IPS-18c (cell line): ENCODE data around the gene GNB2.
"Not testable (repeated sequence)": the region's sequence is repeated elsewhere in the genome, so short reads cannot be mapped to it uniquely, and the experiment has no call there.

Experiments
- H3K4me3 ChIP-seq: 2 replicates; pipeline ENCODE4 v1.7.0; 2013; ENCODE audit warnings: low read depth, mild to moderate bottlenecking, low read length, moderate library complexity; ENCODE audit not compliant: insufficient read depth
- H3K9me3 ChIP-seq: one replicate; pipeline ENCODE4 v1.6.1; 2013; ENCODE audit warnings: mild to moderate bottlenecking, low read length, moderate library complexity; ENCODE audit not compliant: control insufficient read depth, insufficient read depth

Gene GNB2

GRCh38 chr7:100686822-100687211, 13.3 kb downstream of the GNB2 start:
- peaks cover 2% of the 10 kb centered on the region for H3K9me3 ChIP-seq
- H3K4me3 ChIP-seq: no peak overlapping the region

DNA sequence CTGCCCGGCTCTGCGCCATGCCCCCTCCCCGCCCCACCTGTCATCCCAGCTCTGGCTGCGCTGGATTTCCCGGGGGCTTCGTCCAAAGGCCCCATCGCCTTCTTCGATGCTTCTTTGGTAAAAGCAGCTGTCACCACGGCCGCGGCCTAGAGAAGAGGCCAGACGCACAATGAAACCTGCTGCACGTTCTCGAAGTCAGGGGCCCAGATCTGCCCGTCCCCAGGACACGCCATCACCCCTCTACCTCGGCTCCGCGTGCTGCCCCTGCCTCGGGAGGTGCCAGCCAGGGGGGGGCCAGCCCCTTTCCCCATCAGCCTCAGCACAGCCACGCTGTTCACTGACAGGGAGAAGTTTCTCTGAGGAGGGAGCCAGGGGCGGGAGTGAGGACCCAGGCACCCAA, 13.7 kb downstream of the GNB2 start:
- Histone ChIP-seq H3K9me3 (peaks cover 2% of the 10 kb centered on the region), H3K4me3 (no peak overlapping the region)

DNA sequence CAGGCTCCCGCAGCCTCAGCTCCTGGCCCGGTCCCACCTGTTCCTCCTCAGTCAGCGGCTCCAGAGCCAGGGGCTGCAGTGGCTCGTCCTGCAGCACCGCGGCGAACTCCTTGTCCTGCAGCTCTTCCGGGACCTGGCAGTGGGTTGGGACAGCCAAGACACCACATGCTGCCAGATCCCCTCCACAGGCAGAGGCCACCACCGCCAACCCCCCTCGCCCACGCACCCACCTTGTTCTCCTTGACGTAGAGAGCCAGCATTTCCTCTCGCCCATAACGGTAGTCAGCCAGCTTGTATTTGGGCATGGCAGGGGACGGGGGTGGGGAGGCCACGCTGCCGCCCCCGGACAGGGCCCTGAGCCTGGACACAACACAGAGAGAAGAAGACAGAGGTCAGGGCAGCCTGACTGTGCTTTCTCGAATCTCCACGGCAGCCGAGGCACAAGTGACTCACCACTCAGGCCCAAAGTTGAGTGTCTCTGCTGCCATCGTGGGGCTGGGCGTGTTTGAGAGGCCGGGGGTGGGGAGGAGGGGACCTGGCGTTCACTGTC, 14.3 kb downstream of the GNB2 start:
- no peak overlapping the region for H3K4me3 ChIP-seq
- H3K9me3 ChIP-seq: peaks cover 2% of the 10 kb centered on the region

DNA sequence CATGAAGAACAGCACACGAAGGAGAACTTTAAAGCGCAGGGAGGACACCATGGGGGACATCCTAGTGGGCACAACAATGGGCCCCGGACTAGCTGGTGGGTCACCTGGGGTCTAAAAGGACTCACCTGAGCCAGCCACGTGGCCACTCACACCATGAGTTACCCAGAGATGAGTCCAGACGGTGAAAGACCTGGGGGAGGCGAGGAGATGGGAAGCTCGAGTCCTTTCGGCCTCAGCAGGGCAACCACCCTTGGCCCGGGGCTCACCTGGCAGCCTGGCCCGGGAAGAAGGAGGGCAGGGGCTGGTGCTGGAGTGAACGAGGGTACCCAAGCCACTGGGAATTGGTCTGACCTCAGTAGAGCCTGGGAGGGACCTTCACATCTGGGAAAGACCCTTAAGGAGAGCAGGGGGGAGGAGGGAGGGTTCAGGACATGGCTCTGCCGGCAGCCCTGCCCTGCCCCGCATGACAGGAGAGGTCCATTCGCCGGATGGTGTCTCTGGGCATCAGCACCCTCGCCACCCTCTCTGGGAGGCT, 14.9 kb downstream of the GNB2 start:
- Histone ChIP-seq H3K4me3 (no peak overlapping the region), H3K9me3 (peaks cover 2% of the 10 kb centered on the region)

- H3K9me3 ChIP-seq: peaks cover 2% of the 10 kb centered on the region
- no peak overlapping the region for H3K4me3 ChIP-seq
Measured at GRCh38 chr7:100689230-100690135, 15.9 kb downstream of the GNB2 start.

GRCh38 chr7:100691676-100692577, 18.4 kb downstream of the GNB2 start:
- H3K4me3 ChIP-seq: peak overlapping the region; percentile 89
- peaks cover 2% of the 10 kb centered on the region for H3K9me3 ChIP-seq

GRCh38 chr7:100692578-100692961, 19.0 kb downstream of the GNB2 start:
- H3K4me3 ChIP-seq: peak overlapping the region; percentile 89
- H3K9me3 ChIP-seq: peaks cover 2% of the 10 kb centered on the region

- Histone ChIP-seq H3K9me3 (peaks cover 2% of the 10 kb centered on the region), H3K4me3 (peak overlapping the region; percentile 89)
Measured at GRCh38 chr7:100693312-100694097, 20.0 kb downstream of the GNB2 start.

GRCh38 chr7:100694098-100694745, 20.7 kb downstream of the GNB2 start, which contains the start of gene GIGYF1:
Gene GIGYF1, minus strand, starts transcription at chr7:100694250. Its CDS starts 6,012 bp downstream, at chr7:100688238.
- Histone ChIP-seq H3K9me3 (peaks cover 2% of the 10 kb centered on the region), H3K4me3 (peak within 1 kb of the TSS; percentile 89)

DNA sequence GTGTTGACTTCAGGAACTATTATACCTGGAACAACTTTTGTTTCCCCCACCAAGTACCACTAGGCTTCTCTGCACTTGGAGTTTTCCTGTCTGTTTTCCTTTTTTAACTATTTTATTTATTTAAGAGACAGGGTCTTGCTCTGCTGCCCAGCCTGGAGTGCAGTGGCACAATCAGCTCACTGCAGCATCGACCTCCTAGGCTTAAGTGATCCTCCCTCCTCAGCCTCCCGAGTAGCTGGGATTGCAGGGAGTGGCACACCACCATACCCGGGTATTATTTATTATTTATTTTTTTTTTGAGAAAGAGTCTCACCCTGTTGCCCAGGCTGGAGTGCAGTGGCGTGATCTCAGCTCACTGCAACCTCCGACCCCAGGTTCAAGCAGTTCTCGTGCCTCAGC, 22.6 kb downstream of the GNB2 start:
- Histone ChIP-seq H3K9me3 (no peaks in the 10 kb centered on the region), H3K4me3 (no peak overlapping the region)

DNA sequence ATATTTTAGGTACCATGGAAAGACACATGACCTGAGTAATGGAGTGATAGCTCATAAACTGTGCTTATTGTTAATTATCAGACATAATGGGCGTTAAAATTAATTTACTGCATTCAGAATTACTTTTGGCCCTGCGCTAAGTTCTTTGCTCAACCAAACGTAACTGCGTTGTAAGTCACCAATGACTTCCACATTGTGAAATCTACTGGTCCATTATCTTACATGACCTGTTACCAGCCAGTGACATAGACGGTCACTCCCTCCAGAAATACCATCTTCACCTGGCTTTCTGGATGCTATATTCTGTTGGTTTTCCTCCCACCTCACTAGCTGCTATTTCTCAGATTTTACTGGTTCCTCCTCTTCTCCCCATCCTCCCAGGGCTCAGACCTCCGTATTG, 25.5 kb downstream of the GNB2 start:
- Histone ChIP-seq H3K9me3 (no peaks in the 10 kb centered on the region), H3K4me3 (no peak overlapping the region)

- not testable (repeated sequence) for H3K4me3 ChIP-seq, H3K9me3 ChIP-seq
Measured at GRCh38 chr7:100701089-100701488, 27.5 kb downstream of the GNB2 start.

- no peaks in the 10 kb centered on the region for H3K9me3 ChIP-seq
- H3K4me3 ChIP-seq: peak overlapping the region; percentile 94
Measured at GRCh38 chr7:100705320-100705752, 31.8 kb downstream of the GNB2 start.

- Histone ChIP-seq H3K4me3 (peak within 1 kb of the TSS; percentile 94), H3K9me3 (no peaks in the 10 kb centered on the region)
Measured at GRCh38 chr7:100705753-100706671, 32.5 kb downstream of the GNB2 start, which contains the start of gene POP7. Gene POP7, plus strand, starts transcription at chr7:100706121. Its CDS starts 710 bp downstream, at chr7:100706831.

GRCh38 chr7:100706672-100707311, 33.3 kb downstream of the GNB2 start:
- peak overlapping the region; percentile 94 for H3K4me3 ChIP-seq
- H3K9me3 ChIP-seq: no peaks in the 10 kb centered on the region
